ENCODE results near the gene SCRT2.
"Not testable (repeated sequence)": the region's sequence is repeated elsewhere in the genome, so short reads cannot be mapped to it uniquely, and the experiment has no call there.

SCRT2 gene

GRCh38 chr20:695165-695866 is 19.7 kb upstream of the SCRT2 start:
- ATAC-seq (ENCODE audit: low read depth), result no peak
- peaks cover 45% of the 10 kb centered on the region for H3K27me3 ChIP-seq (ENCODE audit: insufficient read depth, poor library complexity, severe bottlenecking)

GRCh38 chr20:694496-694895 is 18.9 kb upstream of the SCRT2 start:
- DNase-seq (ENCODE audit: low spot score) (no peak), ATAC-seq (ENCODE audit: low read depth) (no peak)
- peaks cover 50% of the 10 kb centered on the region for H3K27me3 ChIP-seq (ENCODE audit: insufficient read depth, poor library complexity, severe bottlenecking)
- H3K9me3 ChIP-seq (ENCODE audit: severe bottlenecking), result peaks cover 2% of the 10 kb centered on the region
- no peak for TF ChIP-seq CTCF (IDR thresholded peaks at IDR 0.05; ENCODE audit: poor library complexity, severe bottlenecking)
- no peak overlapping the region for H3K27ac ChIP-seq (ENCODE audit: poor library complexity, severe bottlenecking)
- no peak overlapping the region for H3K4me3 ChIP-seq (ENCODE audit: severe bottlenecking)
- no peaks in the 10 kb centered on the region for H3K4me1 ChIP-seq (ENCODE audit: insufficient read depth, poor library complexity, severe bottlenecking)
- H3K36me3 ChIP-seq (ENCODE audit: low read depth), result no peaks in the 10 kb centered on the region

More at GRCh38 chr20:695165-695866, 19.7 kb upstream of the SCRT2 start:
- no peak overlapping the region for H3K27ac ChIP-seq (ENCODE audit: poor library complexity, severe bottlenecking)
- no peaks in the 10 kb centered on the region for H3K36me3 ChIP-seq (ENCODE audit: low read depth)
- TF ChIP-seq CTCF (IDR thresholded peaks at IDR 0.05; ENCODE audit: poor library complexity, severe bottlenecking), result no peak
- DNase-seq (ENCODE audit: low spot score), result no peak
- H3K4me1 ChIP-seq (ENCODE audit: insufficient read depth, poor library complexity, severe bottlenecking), result no peaks in the 10 kb centered on the region
- peaks cover 2% of the 10 kb centered on the region for H3K9me3 ChIP-seq (ENCODE audit: severe bottlenecking)
- no peak overlapping the region for H3K4me3 ChIP-seq (ENCODE audit: severe bottlenecking)

- not testable (repeated sequence) for H3K4me3 ChIP-seq (ENCODE audit: severe bottlenecking); ATAC-seq (ENCODE audit: low read depth); DNase-seq (ENCODE audit: low spot score); H3K9me3 ChIP-seq (ENCODE audit: severe bottlenecking); H3K4me1 ChIP-seq (ENCODE audit: insufficient read depth, poor library complexity, severe bottlenecking); H3K27ac ChIP-seq (ENCODE audit: poor library complexity, severe bottlenecking); H3K36me3 ChIP-seq (ENCODE audit: low read depth)
- peaks cover 51% of the 10 kb centered on the region for H3K27me3 ChIP-seq (ENCODE audit: insufficient read depth, poor library complexity, severe bottlenecking)
These were observed 18.2 kb upstream of the SCRT2 start for GRCh38 chr20:693786-694185.

- Histone ChIP-seq H3K4me3 (ENCODE audit: severe bottlenecking) (no peak overlapping the region), H3K27ac (ENCODE audit: poor library complexity, severe bottlenecking) (no peak overlapping the region), H3K9me3 (ENCODE audit: severe bottlenecking) (peaks cover 2% of the 10 kb centered on the region), H3K36me3 (ENCODE audit: low read depth) (no peaks in the 10 kb centered on the region), H3K27me3 (ENCODE audit: insufficient read depth, poor library complexity, severe bottlenecking) (peaks cover 54% of the 10 kb centered on the region), H3K4me1 (ENCODE audit: insufficient read depth, poor library complexity, severe bottlenecking) (no peaks in the 10 kb centered on the region)
- ATAC-seq (ENCODE audit: low read depth), result no peak
- no peak for DNase-seq (ENCODE audit: low spot score)
- no peak for TF ChIP-seq CTCF (IDR thresholded peaks at IDR 0.05; ENCODE audit: poor library complexity, severe bottlenecking)
These were observed 16.4 kb upstream of the SCRT2 start for GRCh38 chr20:692044-692443.

GRCh38 chr20:689947-690346 is 14.3 kb upstream of the SCRT2 start:
- peaks cover 2% of the 10 kb centered on the region for H3K9me3 ChIP-seq (ENCODE audit: severe bottlenecking)
- no peak overlapping the region for H3K4me3 ChIP-seq (ENCODE audit: severe bottlenecking)
- H3K4me1 ChIP-seq (ENCODE audit: insufficient read depth, poor library complexity, severe bottlenecking), result no peaks in the 10 kb centered on the region
- H3K27me3 ChIP-seq (ENCODE audit: insufficient read depth, poor library complexity, severe bottlenecking), result peaks cover 39% of the 10 kb centered on the region
- H3K36me3 ChIP-seq (ENCODE audit: low read depth), result no peaks in the 10 kb centered on the region
- H3K27ac ChIP-seq (ENCODE audit: poor library complexity, severe bottlenecking), result no peak overlapping the region
- TF ChIP-seq CTCF (IDR thresholded peaks at IDR 0.05; ENCODE audit: poor library complexity, severe bottlenecking), result no peak
- DNase-seq (ENCODE audit: low spot score), result no peak
- ATAC-seq (ENCODE audit: low read depth), result no peak
